HG02588 (cell line): ENCODE data around the gene UCHL5.

Experiments
- ATAC-seq: cut with Tn5 transposase; IDR thresholded peaks from one replicate; pipeline ENCODE4 v1.9.1; 2021; ENCODE audit warnings: mild to moderate bottlenecking, moderate library complexity; ENCODE audit not compliant: unreplicated experiment

The UCHL5 gene

GRCh38 chr1:192969091-192969490 lies 90.1 kb downstream of the UCHL5 start:
- ATAC-seq: no peak

GRCh38 chr1:192968323-192968722 lies 90.8 kb downstream of the UCHL5 start:
- no peak for ATAC-seq

- ATAC-seq: no peak
Observed at GRCh38 chr1:192967901-192968300, 91.3 kb downstream of the UCHL5 start.

- ATAC-seq: no peak
Observed at GRCh38 chr1:192967211-192967877, 91.8 kb downstream of the UCHL5 start.

- no peak for ATAC-seq
Observed at GRCh38 chr1:192966073-192966472, 93.1 kb downstream of the UCHL5 start.

- no peak for ATAC-seq
Observed at GRCh38 chr1:192962901-192963300, 96.3 kb downstream of the UCHL5 start.
